Measurements from ENCODE around the gene NELL1.

GRCh38 chr11:21121991-21122390, 452.6 kb downstream of the NELL1 start:
- TF ChIP-seq EZH2 (IDR thresholded peaks at IDR 0.05) (no peak), POLR2AphosphoS5 (IDR thresholded peaks at IDR 0.05; ENCODE audit: borderline replicate concordance, low read depth, low read length) (no peak)

All from SK-N-MC (cell line).